Fibroblast of skin of right biceps (primary cell): ENCODE measurements around the gene TENT5C.

Experiments used
- DNase-seq: peaks from one replicate; pipeline ENCODE4 v3.0.0-alpha.2; 2013

TENT5C gene

GRCh38 chr1:117659550-117660270 lies 53.9 kb downstream of the TENT5C start:
- DNase-seq: no peak

- DNase-seq: no peak
These were observed 54.6 kb downstream of the TENT5C start for GRCh38 chr1:117660271-117660965.

GRCh38 chr1:117661027-117661426 lies 55.2 kb downstream of the TENT5C start:
- DNase-seq: no peak

GRCh38 chr1:117662667-117663066 lies 56.8 kb downstream of the TENT5C start:
- DNase-seq: no peak

GRCh38 chr1:117663156-117663902 lies 57.5 kb downstream of the TENT5C start:
- DNase-seq: no peak

- no peak for DNase-seq
These were observed 58.5 kb downstream of the TENT5C start for GRCh38 chr1:117664314-117664713.

- no peak for DNase-seq
These were observed 59.9 kb downstream of the TENT5C start for GRCh38 chr1:117665556-117666270.

DNA sequence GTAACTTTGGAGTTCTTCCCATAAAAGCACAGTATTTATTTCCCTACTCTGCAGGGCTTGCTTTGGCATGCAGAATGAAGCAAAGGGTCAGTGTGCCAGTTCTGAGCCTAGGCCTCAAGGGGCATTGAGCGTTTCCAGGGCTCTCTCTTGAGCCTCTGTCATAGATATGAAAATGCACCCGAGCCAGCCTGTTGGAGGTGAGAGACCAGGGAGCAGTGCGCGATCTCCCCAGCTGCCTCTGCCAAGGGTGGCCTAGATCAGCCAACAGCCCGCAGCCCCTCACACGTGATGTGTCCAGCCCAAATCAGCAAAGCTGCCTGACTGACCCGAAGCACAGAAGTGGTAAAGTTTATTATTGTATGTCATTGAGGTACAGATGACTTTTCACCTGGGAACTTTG lies 63.7 kb downstream of the TENT5C start:
- no peak for DNase-seq

- no peak for DNase-seq
These were observed 65.3 kb downstream of the TENT5C start for GRCh38 chr1:117670976-117671780.

DNA sequence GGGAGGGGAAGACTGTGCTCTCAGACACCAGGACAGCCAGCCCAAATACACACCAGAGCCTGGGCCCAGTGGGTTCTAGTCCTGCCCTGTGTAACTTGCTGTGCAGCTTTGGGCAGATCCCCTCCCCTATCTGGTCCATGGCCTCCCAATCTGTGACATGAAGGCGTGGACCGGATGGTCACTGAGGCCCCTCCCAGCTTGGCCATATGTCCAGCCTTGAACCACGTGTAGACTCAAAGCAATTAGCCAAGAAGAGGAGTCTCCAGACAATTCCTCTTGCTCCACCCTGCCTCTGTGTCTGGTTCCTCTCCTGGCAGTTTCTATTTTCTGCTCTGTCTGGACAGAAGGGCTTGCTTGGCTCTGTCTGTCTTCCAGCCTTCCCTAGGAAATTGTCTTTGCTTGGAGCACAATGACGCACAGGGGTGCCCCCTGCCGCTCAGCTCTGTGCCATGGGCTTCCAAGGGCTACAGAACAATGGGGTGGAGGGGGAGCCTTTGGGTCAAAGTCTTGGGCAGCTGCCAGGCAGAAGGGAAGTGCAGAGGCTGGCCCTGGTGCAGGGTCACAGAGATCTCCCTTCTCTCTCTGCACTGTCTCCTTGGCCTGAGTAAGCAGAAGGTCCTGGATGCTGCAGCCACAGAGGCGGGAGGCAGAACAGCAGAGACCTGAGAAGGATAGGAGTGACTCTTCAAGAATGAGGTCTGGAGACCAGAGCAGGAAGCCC lies 66.1 kb downstream of the TENT5C start:
- no peak for DNase-seq

DNA sequence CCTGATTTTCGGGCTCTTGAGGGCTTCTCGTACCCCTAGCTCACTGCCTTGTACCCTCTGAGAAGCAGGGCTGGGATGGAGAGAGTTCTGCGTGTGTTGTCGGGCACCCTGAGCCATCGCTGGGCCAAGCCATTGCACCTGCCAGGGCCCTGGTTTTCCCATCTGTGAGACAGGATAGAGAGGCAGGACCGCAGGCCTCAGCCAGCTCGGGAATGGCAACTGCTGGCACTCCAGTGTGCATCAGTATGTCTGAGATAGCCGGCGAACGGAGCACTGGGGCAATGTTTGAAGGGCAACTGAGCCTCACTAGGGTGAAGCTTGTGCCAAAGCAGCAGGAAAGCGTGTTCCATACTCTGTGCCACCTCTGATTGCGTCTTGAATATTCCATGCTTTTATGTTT lies 66.9 kb downstream of the TENT5C start:
- no peak for DNase-seq

GRCh38 chr1:117673405-117673804 lies 67.6 kb downstream of the TENT5C start:
- DNase-seq: peak; percentile 78

DNA sequence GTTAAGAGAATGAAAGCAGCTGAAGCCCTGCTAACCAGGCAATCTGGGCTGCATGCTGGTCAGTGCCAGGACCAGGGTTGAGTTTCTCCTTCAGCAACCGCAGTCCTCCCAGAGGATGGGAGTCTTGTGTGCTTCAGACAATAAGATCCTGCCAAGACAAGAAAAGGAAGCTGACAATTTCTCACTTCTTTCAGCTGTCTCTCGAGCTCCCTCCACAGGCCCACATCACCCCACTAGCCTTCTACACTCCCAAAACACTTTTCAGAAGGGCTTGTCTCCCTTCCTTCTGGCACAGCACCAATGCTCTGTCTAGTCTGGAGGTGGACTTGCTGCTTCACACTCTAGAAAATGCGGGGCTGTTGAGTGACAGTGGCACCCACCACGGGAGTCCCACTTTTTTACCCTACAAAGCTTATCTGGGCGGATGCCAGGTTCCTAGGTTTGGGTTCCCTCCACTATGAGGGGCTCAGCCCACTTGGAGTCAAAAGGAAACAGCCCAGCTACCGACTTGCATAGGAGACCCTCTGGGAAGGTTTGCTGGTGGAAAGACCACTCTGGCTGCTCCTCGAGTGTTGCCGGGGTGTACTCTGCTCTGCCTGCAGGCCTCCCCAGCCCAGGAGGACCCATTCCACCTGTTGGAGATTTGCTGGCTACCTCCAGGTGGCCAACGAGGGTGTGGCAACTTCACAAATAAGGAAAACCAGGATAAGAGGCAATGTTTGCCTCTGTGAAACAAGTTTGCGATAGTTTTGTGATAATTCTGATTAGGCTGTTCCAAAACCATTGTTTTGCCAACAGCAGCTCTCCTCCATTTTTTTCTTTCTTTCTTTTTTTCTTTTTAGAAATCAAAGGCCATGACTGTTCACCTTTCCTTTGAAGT lies 68.9 kb downstream of the TENT5C start:
- peak; percentile 38 for DNase-seq

DNA sequence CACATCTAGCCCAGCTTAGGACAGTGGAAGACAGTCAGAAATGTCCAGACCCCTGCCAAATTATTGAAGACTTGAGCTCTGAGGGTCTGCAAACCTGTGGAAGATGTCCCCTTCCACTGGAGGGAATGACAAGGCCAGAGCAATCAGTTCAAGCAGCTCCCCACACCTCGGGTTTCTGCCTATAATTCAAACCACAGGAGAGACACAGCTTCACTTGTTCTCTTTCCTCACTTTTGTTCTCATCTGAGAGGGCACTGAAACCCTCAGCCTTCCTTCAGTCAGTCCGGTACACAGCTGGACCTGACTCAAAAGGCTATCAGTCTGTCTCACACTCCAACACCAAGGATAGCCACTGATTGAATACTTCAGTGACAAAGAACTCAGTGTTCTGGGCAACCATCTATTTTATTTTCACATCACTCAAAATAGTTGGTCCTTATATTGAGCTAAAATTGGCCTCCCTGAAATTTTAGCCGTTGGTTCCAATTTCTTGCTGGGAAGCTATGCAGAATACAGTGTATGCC lies 70.1 kb downstream of the TENT5C start:
- no peak for DNase-seq

GRCh38 chr1:117676615-117677130 lies 70.8 kb downstream of the TENT5C start:
- DNase-seq: no peak
